H1 (cell line): ENCODE results near the gene ACYP1.

Experiments
- EP300 ChIP-seq, 2 experiments: IDR thresholded peaks; 1 replicate in 1 of 2; 2 replicates in 1 of 2; pipeline ENCODE4 v1.6.1; 2011 to 2012; ENCODE audit warnings: low read depth in 2 of 2, low read length in 2 of 2, mild to moderate bottlenecking in 2 of 2, borderline replicate concordance in 1 of 2, inconsistent platforms in 1 of 2, moderate library complexity in 1 of 2
- JUN ChIP-seq: IDR thresholded peaks from 2 replicates; pipeline ENCODE4 v1.6.1; 2011; ENCODE audit warnings: low read depth, mild to moderate bottlenecking, improper control_type of control experiment, low read length
- NANOG ChIP-seq: IDR thresholded peaks from 2 replicates; pipeline ENCODE4 v1.6.1; 2011; ENCODE audit warnings: low read length, low read depth, mild to moderate bottlenecking, inconsistent platforms; ENCODE audit not compliant: insufficient read depth, poor library complexity, severe bottlenecking
- POLR2A ChIP-seq, 2 experiments: IDR thresholded peaks; 1 replicate in 1 of 2; 2 replicates in 1 of 2; pipeline ENCODE4 v1.6.1; 2011; ENCODE audit warnings: low read depth in 2 of 2, low read length in 2 of 2, mild to moderate bottlenecking in 2 of 2; ENCODE audit errors: control extremely low read depth in 1 of 2
- POLR2AphosphoS5 ChIP-seq: IDR thresholded peaks from 2 replicates; pipeline ENCODE4 v1.6.1; 2011; ENCODE audit warnings: low read depth, low read length
- RAD21 ChIP-seq, 2 experiments: IDR thresholded peaks in 1 of 2; conservative IDR thresholded peaks in 1 of 2; 2 replicates each; pipeline ENCODE4 v1.6.1; 2011; ENCODE audit warnings: low read depth in 2 of 2, low read length in 2 of 2, improper control_type of control experiment in 1 of 2, inconsistent platforms in 1 of 2, mild to moderate bottlenecking in 1 of 2, moderate library complexity in 1 of 2
- SP1 ChIP-seq: IDR thresholded peaks from 2 replicates; pipeline ENCODE4 v1.6.1; 2011; ENCODE audit warnings: low read depth, low read length
- SP2 ChIP-seq: IDR thresholded peaks from 2 replicates; pipeline ENCODE4 v1.6.1; 2012; ENCODE audit warnings: mild to moderate bottlenecking, low read length, inconsistent platforms
- YY1 ChIP-seq: IDR thresholded peaks from 2 replicates; pipeline ENCODE4 v1.6.1; 2011; ENCODE audit warnings: low read depth, mild to moderate bottlenecking, low read length
- TF ChIP-seq, protein P1 (sequence below), 3 experiments: IDR thresholded peaks; 1 replicate in 2 of 3; 2 replicates in 1 of 3; pipeline versions ENCODE4 v1.5.1 to v1.6.1; 2011; ENCODE audit warnings: low read length in 3 of 3, mild to moderate bottlenecking in 3 of 3, inconsistent platforms in 2 of 3, low read depth in 1 of 3, moderate library complexity in 1 of 3; ENCODE audit not compliant: insufficient read depth in 1 of 3; ENCODE audit errors: control extremely low read depth in 1 of 3
- TF ChIP-seq, protein P2 (sequence below): IDR thresholded peaks from 2 replicates; pipeline ENCODE4 v1.6.1; 2012; ENCODE audit warnings: inconsistent platforms

DNA sequence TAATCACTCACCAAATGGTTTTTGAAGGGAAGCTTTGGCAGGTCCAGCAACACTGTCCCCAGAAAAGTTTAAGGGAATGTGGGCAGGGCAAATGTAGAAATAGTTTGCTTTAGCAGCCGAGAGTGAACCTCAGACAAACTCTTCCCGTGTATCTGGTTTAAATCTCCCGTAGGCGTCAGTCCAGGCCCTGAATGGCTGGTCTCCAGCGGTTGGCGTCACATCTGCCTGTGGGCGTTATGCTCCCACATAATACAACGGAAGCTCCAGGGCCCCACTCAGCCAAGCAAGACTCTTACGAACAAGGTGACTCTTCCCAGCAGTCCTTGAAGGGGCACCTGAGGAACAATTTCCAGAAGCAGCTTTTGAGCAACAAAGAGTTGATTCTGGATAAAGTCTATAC lies 6.6 kb upstream of the ACYP1 start:
- TF ChIP-seq YY1: no peak
- no peak for TF ChIP-seq POLR2A (IDR thresholded peaks at IDR 0.05; ENCODE audit: control extremely low read depth in 1 of 2, low read depth in 2 of 2, low read length in 2 of 2)
- TF ChIP-seq, protein P1, sequence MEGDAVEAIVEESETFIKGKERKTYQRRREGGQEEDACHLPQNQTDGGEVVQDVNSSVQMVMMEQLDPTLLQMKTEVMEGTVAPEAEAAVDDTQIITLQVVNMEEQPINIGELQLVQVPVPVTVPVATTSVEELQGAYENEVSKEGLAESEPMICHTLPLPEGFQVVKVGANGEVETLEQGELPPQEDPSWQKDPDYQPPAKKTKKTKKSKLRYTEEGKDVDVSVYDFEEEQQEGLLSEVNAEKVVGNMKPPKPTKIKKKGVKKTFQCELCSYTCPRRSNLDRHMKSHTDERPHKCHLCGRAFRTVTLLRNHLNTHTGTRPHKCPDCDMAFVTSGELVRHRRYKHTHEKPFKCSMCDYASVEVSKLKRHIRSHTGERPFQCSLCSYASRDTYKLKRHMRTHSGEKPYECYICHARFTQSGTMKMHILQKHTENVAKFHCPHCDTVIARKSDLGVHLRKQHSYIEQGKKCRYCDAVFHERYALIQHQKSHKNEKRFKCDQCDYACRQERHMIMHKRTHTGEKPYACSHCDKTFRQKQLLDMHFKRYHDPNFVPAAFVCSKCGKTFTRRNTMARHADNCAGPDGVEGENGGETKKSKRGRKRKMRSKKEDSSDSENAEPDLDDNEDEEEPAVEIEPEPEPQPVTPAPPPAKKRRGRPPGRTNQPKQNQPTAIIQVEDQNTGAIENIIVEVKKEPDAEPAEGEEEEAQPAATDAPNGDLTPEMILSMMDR (IDR thresholded peaks at IDR 0.05; ENCODE audit: control extremely low read depth in 1 of 3, insufficient read depth in 1 of 3, low read depth in 1 of 3, low read length in 3 of 3): no peak
- TF ChIP-seq EP300 (IDR thresholded peaks at IDR 0.05; ENCODE audit: borderline replicate concordance in 1 of 2, low read depth in 2 of 2, low read length in 2 of 2): no peak
- TF ChIP-seq RAD21 (IDR thresholded peaks at IDR 0.05 in 1 of 2, conservative IDR thresholded peaks at IDR 0.05 in 1 of 2; ENCODE audit: low read depth in 2 of 2, low read length in 2 of 2): no peak
- TF ChIP-seq SP2: no peak
- TF ChIP-seq SP1: no peak
- TF ChIP-seq POLR2AphosphoS5: no peak
- TF ChIP-seq NANOG: no peak
- no peak for TF ChIP-seq JUN
- TF ChIP-seq, protein P2, sequence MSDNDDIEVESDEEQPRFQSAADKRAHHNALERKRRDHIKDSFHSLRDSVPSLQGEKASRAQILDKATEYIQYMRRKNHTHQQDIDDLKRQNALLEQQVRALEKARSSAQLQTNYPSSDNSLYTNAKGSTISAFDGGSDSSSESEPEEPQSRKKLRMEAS: no peak
